Psoas muscle (tissue), 8 donors: ENCODE measurements around the gene GALNT9. TPM values are rescaled to one million over a fixed set of nuclear protein-coding genes. Genes with fewer than 3 reads are reported as not detected.

Experiments used
- ATAC-seq, 4 donors: fragments of 200-7000 bp; cut with Tn5 transposase; one replicate each; pipeline ENCODE4 v1.9.1; 2020; ENCODE audit warnings: moderate library complexity in 3 of 4, mild to moderate bottlenecking in 2 of 4
- DNase-seq, 2 donors: peaks; one replicate each; pipeline ENCODE4 v3.0.0-alpha.2; 2020
- H3K27ac ChIP-seq: fragments of 200-600 bp; one replicate; pipeline ENCODE4 v1.8.0; 2022
- H3K27me3 ChIP-seq, 3 donors: fragments of 200-600 bp in 1 of 3; one replicate each; pipeline versions ENCODE4 v1.6.1 to v1.8.0; 2013 to 2022; ENCODE audit warnings: low read length in 2 of 3, mild to moderate bottlenecking in 2 of 3, moderate library complexity in 1 of 3; ENCODE audit not compliant: insufficient read depth in 3 of 3
- H3K36me3 ChIP-seq, 2 donors: fragments of 200-600 bp in 1 of 2; one replicate each; pipeline versions ENCODE4 v1.6.1 to v1.8.0; 2013 to 2022; ENCODE audit warnings: low read depth in 1 of 2, mild to moderate bottlenecking in 1 of 2, moderate library complexity in 1 of 2; ENCODE audit not compliant: insufficient read depth in 1 of 2
- H3K4me1 ChIP-seq: fragments of 200-600 bp; one replicate; pipeline ENCODE4 v1.8.0; 2022
- H3K4me3 ChIP-seq: fragments of 200-600 bp; one replicate; pipeline ENCODE4 v1.8.0; 2022; ENCODE audit warnings: mild to moderate bottlenecking
- H3K9me3 ChIP-seq: fragments of 200-600 bp; one replicate; pipeline ENCODE4 v1.8.0; 2022
- WGBS, 3 donors: extraction: QIAGEN DNeasy Blood & Tissue Kit; methylation state at CpG; one replicate each; pipeline versions ENCODE4 v1.1.6 to v1.1.7; 2013; 5-methylcytosine and 5-hydroxymethylcytosine counted together
- intact Hi-C, 2 donors: fragments of 100-400 bp; cut with DNase I; formaldehyde crosslinking; loops; one replicate each; pipeline versions ENCODE4 v1.11.0 to v1.14.2; 2022
- polyA plus RNA-seq, 3 donors: library from polyadenylated mRNA; stranded (reverse); fragments of 200-250 nt; gene quantifications; one replicate each; pipeline ENCODE4 v1.2.3, GENCODE V29; 2013
- total RNA-seq, 4 donors: library from RNA; stranded (reverse); fragmentation: NEBNext Ultra II Directional in 2 of 4; extraction: Animal tissue kit (Norgen Biotek cat#: 25700) in 2 of 4; gene quantifications; one replicate each; pipeline versions ENCODE4 v1.2.1 to v1.2.4, GENCODE V29; 2021 to 2023
- TF ChIP-seq, protein P1 (sequence below): fragments of 200-600 bp; IDR thresholded peaks from one replicate; pipeline ENCODE4 v1.8.0; 2022; ENCODE audit warnings: antibody characterized with exemption
- donor health status: healthy with polysubstance abuse.
- donor health status: DM: no; HTN: no; CAD: no; lungs with moderate emphysema.
- donor health status: Bipolar disorder and iron deficiency.
- donor health status: healthy.
- donor health status: DM: yes; HTN: yes; CAD: no.
- donor health status: DM: no; HTN: no; CAD: no.
- donor health status: DM: no; HTN: no; CAD: no.
- donor health status: DM: yes; HTN: yes; CAD: no.

GALNT9 gene
- total and polyA plus RNA-seq, 7 donors = 0.01 to 0.21 (median 0.08) TPM; not detected in 4

DNA sequence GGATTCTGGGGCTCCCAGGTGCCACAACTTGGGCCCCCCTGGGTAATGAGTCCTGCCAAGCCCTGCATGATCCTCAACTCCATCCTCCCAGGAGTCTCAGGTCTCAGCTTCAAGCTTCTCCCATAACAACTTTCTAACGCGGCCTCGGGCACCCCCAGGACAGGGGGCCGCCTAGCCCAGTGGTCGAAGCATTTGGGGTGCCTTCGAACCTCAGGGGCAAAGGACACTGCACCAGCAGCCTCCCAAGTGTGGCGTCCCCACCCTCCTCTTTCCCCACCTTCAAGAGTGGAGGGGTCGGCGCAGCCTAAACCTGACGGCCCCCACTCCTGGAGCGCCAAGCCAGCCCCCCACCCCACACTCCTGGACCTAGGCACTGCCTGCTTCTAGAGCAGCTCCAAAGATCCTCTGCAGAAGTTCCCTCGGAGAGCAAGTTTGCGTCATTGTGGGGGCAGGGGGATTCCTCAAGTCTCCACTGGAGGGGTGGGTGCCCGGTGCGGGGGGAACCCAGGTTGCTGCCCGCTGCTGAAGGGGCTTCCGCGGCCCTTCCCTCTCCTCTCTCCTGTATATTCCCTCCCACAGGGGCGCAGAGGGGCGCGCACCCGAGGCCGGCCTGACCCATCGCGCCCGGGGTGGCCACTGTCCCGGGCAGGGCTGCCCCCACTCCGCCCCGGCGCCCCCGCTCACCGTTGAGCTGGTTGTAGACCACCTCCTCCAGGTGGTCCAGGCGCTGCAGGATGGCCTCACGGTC is 933 bp downstream of the GALNT9 start:
- H3K4me1 ChIP-seq = no peaks in the 10 kb centered on the region
- H3K27me3 ChIP-seq = peaks cover 0 to 78% (median 29%) of the 10 kb centered on the region in 3 donors
- H3K9me3 ChIP-seq = no peaks in the 10 kb centered on the region
- intact Hi-C loops = no loop called here
- ATAC-seq (no peak), DNase-seq (peak in 1 of 2 donors; percentile 12)
- no peak overlapping the region for H3K4me3 ChIP-seq
- TF ChIP-seq, protein P1, sequence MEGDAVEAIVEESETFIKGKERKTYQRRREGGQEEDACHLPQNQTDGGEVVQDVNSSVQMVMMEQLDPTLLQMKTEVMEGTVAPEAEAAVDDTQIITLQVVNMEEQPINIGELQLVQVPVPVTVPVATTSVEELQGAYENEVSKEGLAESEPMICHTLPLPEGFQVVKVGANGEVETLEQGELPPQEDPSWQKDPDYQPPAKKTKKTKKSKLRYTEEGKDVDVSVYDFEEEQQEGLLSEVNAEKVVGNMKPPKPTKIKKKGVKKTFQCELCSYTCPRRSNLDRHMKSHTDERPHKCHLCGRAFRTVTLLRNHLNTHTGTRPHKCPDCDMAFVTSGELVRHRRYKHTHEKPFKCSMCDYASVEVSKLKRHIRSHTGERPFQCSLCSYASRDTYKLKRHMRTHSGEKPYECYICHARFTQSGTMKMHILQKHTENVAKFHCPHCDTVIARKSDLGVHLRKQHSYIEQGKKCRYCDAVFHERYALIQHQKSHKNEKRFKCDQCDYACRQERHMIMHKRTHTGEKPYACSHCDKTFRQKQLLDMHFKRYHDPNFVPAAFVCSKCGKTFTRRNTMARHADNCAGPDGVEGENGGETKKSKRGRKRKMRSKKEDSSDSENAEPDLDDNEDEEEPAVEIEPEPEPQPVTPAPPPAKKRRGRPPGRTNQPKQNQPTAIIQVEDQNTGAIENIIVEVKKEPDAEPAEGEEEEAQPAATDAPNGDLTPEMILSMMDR = no peak
- no peak overlapping the region for H3K27ac ChIP-seq
- no peaks in the 10 kb centered on the region for H3K36me3 ChIP-seq
- WGBS, 3 donors = 36 to 55% (median 44%) methylated on average over 29 to 34 of the region's 34 CpGs

DNA sequence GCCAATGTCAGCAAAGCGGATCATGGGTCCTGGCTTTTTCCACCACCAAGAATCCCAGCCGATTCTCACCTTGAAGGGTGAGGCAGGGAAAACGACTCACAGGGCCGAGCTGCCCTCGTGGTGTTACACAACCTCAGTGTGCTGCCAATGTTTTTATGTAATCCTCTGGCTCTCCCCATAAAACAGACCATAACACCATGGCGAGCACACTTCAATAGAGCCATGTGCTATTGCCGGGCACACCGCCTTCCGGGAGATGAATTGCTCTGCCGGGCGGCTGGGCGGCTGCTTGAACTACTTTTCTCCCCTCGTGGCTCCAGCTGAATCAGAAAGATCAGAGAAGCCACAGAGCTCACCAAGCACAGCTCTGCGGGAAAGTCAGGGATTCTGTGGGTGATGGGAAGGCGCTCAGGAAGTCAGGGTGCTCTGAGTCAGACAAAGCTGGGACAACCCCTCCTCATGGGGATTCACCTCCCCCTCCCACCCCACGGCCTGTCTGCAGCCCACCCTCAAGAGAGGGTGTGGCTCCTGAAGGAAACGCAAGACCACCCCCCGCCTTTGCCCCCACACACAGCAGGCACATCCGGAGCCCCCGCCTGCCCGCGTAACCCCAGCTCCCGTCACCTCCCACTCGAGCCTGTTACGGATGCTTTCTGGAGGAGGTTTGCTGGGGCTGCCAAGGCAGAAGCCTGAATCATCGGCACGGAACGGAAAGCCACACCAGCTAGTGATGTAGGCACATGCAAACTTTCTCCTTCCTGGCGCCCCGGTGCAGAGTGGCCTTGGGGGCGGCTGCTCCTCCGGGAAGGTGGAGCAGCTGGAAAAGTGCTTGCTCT is 1.8 kb downstream of the GALNT9 start:
- TF ChIP-seq, protein P1 = no peak
- WGBS, 3 donors = 4 to 15% (median 12%) methylated on average over 32 of the region's 32 CpGs
- Histone ChIP-seq H3K9me3 (no peaks in the 10 kb centered on the region), H3K27me3 (peaks cover 0 to 84% (median 28%) of the 10 kb centered on the region in 3 donors), H3K4me3 (no peak overlapping the region), H3K4me1 (no peaks in the 10 kb centered on the region), H3K27ac (no peak overlapping the region), H3K36me3 (no peaks in the 10 kb centered on the region)
- DNase-seq (peak; percentile 54 to 59), ATAC-seq (peak; percentile 23 to 55 (median 40))
- intact Hi-C loops = no loop called here

DNA sequence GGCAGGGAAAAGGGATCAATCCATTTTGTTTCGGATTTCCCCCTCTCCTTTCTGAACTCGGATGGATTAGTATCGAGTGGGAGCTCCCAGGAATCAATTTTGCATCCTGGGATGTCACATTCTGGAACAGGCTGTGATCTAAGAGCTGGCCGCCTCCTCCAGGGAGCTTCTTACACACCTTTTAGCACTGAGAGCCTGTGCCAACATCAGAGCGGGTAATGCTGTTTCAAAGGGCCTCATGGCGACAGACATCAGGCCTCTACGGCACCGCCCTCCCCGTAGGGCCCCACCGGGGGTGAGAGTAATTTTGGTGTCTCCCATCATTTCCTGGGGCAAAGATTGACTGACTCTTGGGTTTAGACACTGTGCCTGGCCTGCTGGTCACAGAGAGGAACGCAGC is 2.7 kb downstream of the GALNT9 start:
- no peaks in the 10 kb centered on the region for H3K36me3 ChIP-seq
- TF ChIP-seq, protein P1 = no peak
- no peaks in the 10 kb centered on the region for H3K4me1 ChIP-seq
- H3K4me3 ChIP-seq = no peak overlapping the region
- H3K27me3 ChIP-seq = peaks cover 0 to 84% (median 30%) of the 10 kb centered on the region in 3 donors
- 66 to 76% (median 68%) methylated on average over 11 of the region's 11 CpGs for WGBS, 3 donors
- intact Hi-C loops = no loop called here
- no peak overlapping the region for H3K27ac ChIP-seq
- DNase-seq (peak in 1 of 2 donors; percentile 16), ATAC-seq (no peak)
- H3K9me3 ChIP-seq = no peaks in the 10 kb centered on the region

DNA sequence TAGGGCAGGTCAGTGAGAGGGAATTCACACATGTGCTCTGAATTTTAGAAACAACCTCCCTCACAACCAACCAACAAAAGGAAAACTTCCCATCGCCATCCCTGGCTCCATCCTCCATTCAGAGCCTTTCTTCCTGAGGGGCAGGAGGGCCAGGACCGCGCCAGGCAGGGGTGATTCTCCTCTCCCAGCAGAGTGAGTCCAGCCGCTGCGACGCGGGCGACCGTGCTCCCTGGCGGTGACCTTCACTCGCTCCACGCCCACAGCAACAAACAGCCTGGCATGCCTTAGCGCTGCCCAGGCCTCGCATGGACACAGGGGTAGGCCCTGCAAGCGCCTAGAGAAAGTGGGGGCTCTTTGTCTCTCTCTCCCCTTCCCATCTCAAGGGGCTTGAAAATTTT is 3.7 kb downstream of the GALNT9 start:
- peaks cover 0 to 82% (median 26%) of the 10 kb centered on the region in 3 donors for H3K27me3 ChIP-seq

More for the DNA sequence above, 3.7 kb downstream of the GALNT9 start:
- no peaks in the 10 kb centered on the region for H3K36me3 ChIP-seq
- TF ChIP-seq, protein P1 = no peak
- WGBS, 3 donors = 87 to 96% (median 95%) methylated on average over 15 of the region's 15 CpGs
- intact Hi-C loops = no loop called here
- no peak for ATAC-seq
- no peaks in the 10 kb centered on the region for H3K9me3 ChIP-seq
- peak in 1 of 2 donors; percentile 23 for DNase-seq
- no peak overlapping the region for H3K27ac ChIP-seq
- no peak overlapping the region for H3K4me3 ChIP-seq
- H3K4me1 ChIP-seq = no peaks in the 10 kb centered on the region
